ENCODE measurements around the gene NTRK1. TPM values are rescaled to one million over a fixed set of nuclear protein-coding genes. Genes with fewer than 3 reads are reported as not detected.
A peak's percentile ranks its signal among the peaks of the same experiment; 100 is the strongest.

The NTRK1 gene
- polyA plus RNA-seq, 1 experiment: not detected

- DNase-seq (ENCODE audit: low read depth, low spot score): peak; percentile 26
- Histone ChIP-seq H3K27ac (ENCODE audit: low read depth, low read length) (no peak overlapping the region), H3K27me3 (ENCODE audit: control insufficient read depth, insufficient read depth, low read length) (peaks cover 47% of the 10 kb centered on the region), H3K9me3 (ENCODE audit: control insufficient read depth, insufficient read depth, low read length) (no peaks in the 10 kb centered on the region), H3K4me3 (ENCODE audit: low read depth, low read length) (peak overlapping the region; percentile 50)
- CTCF ChIA-PET: interaction anchor here (0.5 to 3.6 kb wide), 33 partner anchors 9 to 542 kb away, joined by 3 to 66 read pairs (median 4); partner anchors contain the start of genes ISG20L2, METTL25B, MRPL24 and NTRK1
- peak; percentile 81 for TF ChIP-seq CTCF (IDR thresholded peaks at IDR 0.05; ENCODE audit: low read depth, low read length)
- POLR2A ChIA-PET: interaction anchor here (0.7 to 1.0 kb wide), 3 partner anchors 36 to 198 kb away, joined by 3 to 4 read pairs (median 3); partner anchors contain the start of gene ISG20L2
These were observed 66.8 kb downstream of the NTRK1 start for GRCh38 chr1:156927215-156928042.

- H3K27me3 ChIP-seq (ENCODE audit: control insufficient read depth, insufficient read depth, low read length): peaks cover 40% of the 10 kb centered on the region
- ChIA-PET CTCF (interaction anchor here (0.5 to 3.6 kb wide), 36 partner anchors 8 to 311 kb away, joined by 3 to 66 read pairs (median 4); partner anchors contain the start of genes ISG20L2, METTL25B, MRPL24 and NTRK1), POLR2A (interaction anchor here (0.7 to 1.0 kb wide), 3 partner anchors 36 to 199 kb away, joined by 3 to 4 read pairs (median 3); partner anchors contain the start of gene ISG20L2)
- DNase-seq (ENCODE audit: low read depth, low spot score): no peak
- H3K27ac ChIP-seq (ENCODE audit: low read depth, low read length): no peak overlapping the region
- no peaks in the 10 kb centered on the region for H3K9me3 ChIP-seq (ENCODE audit: control insufficient read depth, insufficient read depth, low read length)
- no peak overlapping the region; the same call in 1 of the 2 replicates for H3K4me3 ChIP-seq (ENCODE audit: low read depth, low read length)
- TF ChIP-seq CTCF (IDR thresholded peaks at IDR 0.05; ENCODE audit: low read depth, low read length): no peak
These were observed 67.5 kb downstream of the NTRK1 start for GRCh38 chr1:156928043-156928602.

GRCh38 chr1:156929596-156930238 is 69.1 kb downstream of the NTRK1 start:
- POLR2A ChIA-PET: interaction anchor here (0.6 kb wide), 1 partner anchor 28 kb away, joined by 3 read pairs; no protein-coding TSS in a partner anchor
- CTCF ChIA-PET: interaction anchor here (0.9 to 3.6 kb wide), 5 partner anchors 10 to 240 kb away, joined by 3 to 66 read pairs (median 6); partner anchors contain the start of genes LRRC71 and PEAR1

GRCh38 chr1:156930483-156930882 is 69.8 kb downstream of the NTRK1 start:
- peaks cover 22% of the 10 kb centered on the region for H3K27me3 ChIP-seq (ENCODE audit: control insufficient read depth, insufficient read depth, low read length)
- no peaks in the 10 kb centered on the region for H3K9me3 ChIP-seq (ENCODE audit: control insufficient read depth, insufficient read depth, low read length)
- ChIA-PET CTCF (no interaction called here), POLR2A (no interaction called here)
- no peak for TF ChIP-seq CTCF (IDR thresholded peaks at IDR 0.05; ENCODE audit: low read depth, low read length)
- no peak overlapping the region for H3K4me3 ChIP-seq (ENCODE audit: low read depth, low read length)
- no peak for DNase-seq (ENCODE audit: low read depth, low spot score)
- no peak overlapping the region for H3K27ac ChIP-seq (ENCODE audit: low read depth, low read length)

More at GRCh38 chr1:156929596-156930238, 69.1 kb downstream of the NTRK1 start:
- Histone ChIP-seq H3K4me3 (ENCODE audit: low read depth, low read length) (no peak overlapping the region), H3K27me3 (ENCODE audit: control insufficient read depth, insufficient read depth, low read length) (peaks cover 26% of the 10 kb centered on the region), H3K9me3 (ENCODE audit: control insufficient read depth, insufficient read depth, low read length) (no peaks in the 10 kb centered on the region), H3K27ac (ENCODE audit: low read depth, low read length) (no peak overlapping the region)
- DNase-seq (ENCODE audit: low read depth, low spot score): no peak
- TF ChIP-seq CTCF (IDR thresholded peaks at IDR 0.05; ENCODE audit: low read depth, low read length): no peak

Other genes starting within 250 kb of the NTRK1 start
- not detected in 2 replicates for gene HAPLN2, start 241.4 kb upstream of the NTRK1 start, polyA plus RNA-seq (2011; rRNA removed)
- gene BCAN, start 218.7 kb upstream of the NTRK1 start, polyA plus RNA-seq (2011; rRNA removed): 0.05 TPM in 1 of 2 replicates, not detected in the other
- gene NES, start 183.5 kb upstream of the NTRK1 start, polyA plus RNA-seq (2011; rRNA removed): 15.7 and 19.2 TPM in 2 replicates
- gene CRABP2, start 155.3 kb upstream of the NTRK1 start, polyA plus RNA-seq (2011; rRNA removed): 12.8 and 15.5 TPM in 2 replicates
- 7.9 and 8.3 TPM in 2 replicates for gene METTL25B, start 132.4 kb upstream of the NTRK1 start, polyA plus RNA-seq (2011; rRNA removed)
- gene ISG20L2, start 132.1 kb upstream of the NTRK1 start, polyA plus RNA-seq (2011; rRNA removed): 25.6 and 29.1 TPM in 2 replicates
- 65.5 and 80.4 TPM in 2 replicates for gene MRPL24, start 119.8 kb upstream of the NTRK1 start, polyA plus RNA-seq (2011; rRNA removed)
- 155 TPM in 2 replicates for gene HDGF, start 109.2 kb upstream of the NTRK1 start, polyA plus RNA-seq (2011; rRNA removed)
- 51.1 and 58.6 TPM in 2 replicates for gene PRCC, start 93.3 kb upstream of the NTRK1 start, polyA plus RNA-seq (2011; rRNA removed)
- 0.09 TPM in 1 of 2 replicates, not detected in the other for gene SH2D2A, start 44.0 kb upstream of the NTRK1 start, polyA plus RNA-seq (2011; rRNA removed)
- gene INSRR, start 1.7 kb upstream of the NTRK1 start, polyA plus RNA-seq (2011; rRNA removed): not detected in 2 replicates
- gene PEAR1, start 32.9 kb downstream of the NTRK1 start, polyA plus RNA-seq (2011; rRNA removed): 14.9 and 16.1 TPM in 2 replicates
- gene LRRC71, start 59.8 kb downstream of the NTRK1 start, polyA plus RNA-seq (2011; rRNA removed): not detected in 2 replicates
- 14.5 and 14.8 TPM in 2 replicates for gene ARHGEF11, start 184.9 kb downstream of the NTRK1 start, polyA plus RNA-seq (2011; rRNA removed)
- gene ETV3L, start 238.9 kb downstream of the NTRK1 start, polyA plus RNA-seq (2011; rRNA removed): 0.04 and 0.07 TPM in 2 replicates